HG03095 (cell line): ENCODE data around the gene HOXA10.

Experiments
- ATAC-seq: cut with Tn5 transposase; IDR thresholded peaks from one replicate; pipeline ENCODE4 v1.9.1; 2021; ENCODE audit warnings: moderate library complexity; ENCODE audit not compliant: unreplicated experiment

The HOXA10 gene

GRCh38 chr7:27203964-27204594 is 30.0 kb upstream of the HOXA10 start:
- no peak for ATAC-seq

GRCh38 chr7:27203365-27203953 is 29.3 kb upstream of the HOXA10 start:
- no peak for ATAC-seq

- ATAC-seq = no peak
These were observed 28.7 kb upstream of the HOXA10 start for GRCh38 chr7:27202862-27203134.

GRCh38 chr7:27202018-27202861 is 28.1 kb upstream of the HOXA10 start:
- ATAC-seq = no peak

GRCh38 chr7:27201580-27202017 is 27.5 kb upstream of the HOXA10 start:
- ATAC-seq = no peak

GRCh38 chr7:27200761-27201579 is 26.9 kb upstream of the HOXA10 start:
- ATAC-seq = no peak

- no peak for ATAC-seq
These were observed 26.0 kb upstream of the HOXA10 start, which contains the start of gene HOXA13 for GRCh38 chr7:27199849-27200760. HOXA13 (minus strand) TSS chr7:27200091; CDS start chr7:27200077, 14 bp downstream.

GRCh38 chr7:27198871-27199801 is 25.0 kb upstream of the HOXA10 start:
- no peak for ATAC-seq

GRCh38 chr7:27198138-27198841 is 24.2 kb upstream of the HOXA10 start:
- no peak for ATAC-seq

GRCh38 chr7:27197137-27198042 is 23.3 kb upstream of the HOXA10 start:
- ATAC-seq = no peak

GRCh38 chr7:27196287-27196767 is 22.2 kb upstream of the HOXA10 start:
- no peak for ATAC-seq

- ATAC-seq = no peak
These were observed 20.7 kb upstream of the HOXA10 start for GRCh38 chr7:27194686-27195379.

- no peak for ATAC-seq
These were observed 19.9 kb upstream of the HOXA10 start for GRCh38 chr7:27194002-27194352.

GRCh38 chr7:27193335-27194001 is 19.3 kb upstream of the HOXA10 start:
- no peak for ATAC-seq

GRCh38 chr7:27192546-27193334 is 18.6 kb upstream of the HOXA10 start:
- ATAC-seq = no peak
